Fibroblast of skin of right biceps (primary cell): Measurements from ENCODE around the gene TCP10L.
"Not testable (repeated sequence)": the region's sequence is repeated elsewhere in the genome, so short reads cannot be mapped to it uniquely, and the experiment has no call there.

Experiments used
- DNase-seq: peaks from one replicate; pipeline ENCODE4 v3.0.0-alpha.2; 2013

The TCP10L gene

GRCh38 chr21:32585042-32585710, at the start of gene TCP10L:
Gene TCP10L, minus strand, starts transcription at chr21:32585523. Its CDS starts 1,219 bp downstream, at chr21:32584304.
- no peak for DNase-seq

GRCh38 chr21:32626621-32627196, 41.4 kb upstream of the TCP10L start:
- DNase-seq, result peak; percentile 45

GRCh38 chr21:32618218-32618617, 32.9 kb upstream of the TCP10L start:
- DNase-seq, result not testable (repeated sequence)

GRCh38 chr21:32613436-32614043, 28.2 kb upstream of the TCP10L start:
- no peak for DNase-seq

GRCh38 chr21:32612999-32613337, 27.6 kb upstream of the TCP10L start:
- no peak for DNase-seq

- DNase-seq, result peak; percentile 95
These were observed 27.0 kb upstream of the TCP10L start, which contains the start of gene CFAP298 for GRCh38 chr21:32612075-32612998. Gene CFAP298, minus strand, starts transcription at chr21:32612377. Its CDS starts 134 bp downstream, at chr21:32612243.

GRCh38 chr21:32611471-32611997, 26.2 kb upstream of the TCP10L start:
- no peak for DNase-seq

- not testable (repeated sequence) for DNase-seq
These were observed 25.6 kb upstream of the TCP10L start for GRCh38 chr21:32610940-32611339.

GRCh38 chr21:32608851-32609250, 23.5 kb upstream of the TCP10L start:
- DNase-seq, result no peak

- DNase-seq, result no peak
These were observed 20.1 kb upstream of the TCP10L start for GRCh38 chr21:32605469-32605868.

- no peak for DNase-seq
These were observed 19.1 kb upstream of the TCP10L start for GRCh38 chr21:32604464-32604863.

GRCh38 chr21:32603131-32603530, 17.8 kb upstream of the TCP10L start:
- DNase-seq, result no peak

GRCh38 chr21:32602099-32602498, 16.8 kb upstream of the TCP10L start:
- DNase-seq, result no peak

GRCh38 chr21:32599526-32599925, 14.2 kb upstream of the TCP10L start:
- DNase-seq, result no peak

GRCh38 chr21:32599091-32599490, 13.8 kb upstream of the TCP10L start:
- DNase-seq, result no peak

- peak; percentile 91 for DNase-seq
These were observed 11.9 kb upstream of the TCP10L start for GRCh38 chr21:32597205-32597604.

GRCh38 chr21:32595431-32595830, 10.1 kb upstream of the TCP10L start:
- no peak for DNase-seq

- no peak for DNase-seq
These were observed 8.4 kb upstream of the TCP10L start for GRCh38 chr21:32593690-32594089.

- no peak for DNase-seq
These were observed 7.7 kb upstream of the TCP10L start for GRCh38 chr21:32592929-32593502.

- DNase-seq, result no peak
These were observed 4.8 kb upstream of the TCP10L start for GRCh38 chr21:32590130-32590529.

- no peak for DNase-seq
These were observed 2.3 kb upstream of the TCP10L start for GRCh38 chr21:32587651-32588050.

- DNase-seq, result no peak
These were observed 1.8 kb upstream of the TCP10L start for GRCh38 chr21:32587120-32587519.

GRCh38 chr21:32585970-32586369, 647 bp upstream of the TCP10L start:
- DNase-seq, result no peak
